ENCODE measurements around the gene ANKS1B.

The ANKS1B gene

DNA sequence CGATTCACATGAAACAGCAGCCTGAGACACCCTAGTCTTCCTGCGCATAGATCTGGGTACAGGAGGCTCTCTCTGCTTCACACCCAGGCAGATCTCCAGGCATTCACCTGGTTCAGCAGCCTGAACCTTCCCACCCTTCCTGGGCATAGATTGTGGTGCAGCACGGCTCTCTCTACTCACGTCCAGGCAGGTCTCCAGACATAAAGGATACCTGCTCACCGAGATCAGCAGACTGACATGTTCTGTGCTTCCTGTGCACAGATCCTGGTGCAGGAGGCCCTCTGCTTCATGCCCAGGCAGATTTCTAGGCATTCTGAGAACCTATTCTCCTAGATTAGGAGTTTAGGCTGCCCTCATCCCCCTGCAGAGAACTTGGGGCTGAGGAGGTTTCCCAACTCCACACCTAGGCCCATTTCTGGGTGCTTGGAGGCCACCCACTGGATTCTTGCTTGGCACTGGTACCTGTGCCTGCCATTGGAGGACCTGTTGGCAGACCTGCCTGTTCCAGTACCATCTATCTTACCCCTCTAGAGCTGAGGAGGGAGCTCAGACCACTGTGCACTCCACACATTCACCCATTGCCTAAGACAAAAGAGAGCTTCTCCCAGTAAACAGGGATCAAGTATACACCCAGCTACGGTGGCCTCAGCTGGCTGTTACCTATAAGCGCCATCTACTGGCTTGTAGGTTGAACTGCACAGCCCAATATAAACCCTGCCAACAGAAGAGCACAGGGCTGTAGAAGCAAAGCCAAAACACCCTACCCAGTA, 365.2 kb downstream of the ANKS1B start:
- peak; percentile 13 for DNase-seq (ENCODE audit: extremely low spot score)
- TF ChIP-seq, protein P1, sequence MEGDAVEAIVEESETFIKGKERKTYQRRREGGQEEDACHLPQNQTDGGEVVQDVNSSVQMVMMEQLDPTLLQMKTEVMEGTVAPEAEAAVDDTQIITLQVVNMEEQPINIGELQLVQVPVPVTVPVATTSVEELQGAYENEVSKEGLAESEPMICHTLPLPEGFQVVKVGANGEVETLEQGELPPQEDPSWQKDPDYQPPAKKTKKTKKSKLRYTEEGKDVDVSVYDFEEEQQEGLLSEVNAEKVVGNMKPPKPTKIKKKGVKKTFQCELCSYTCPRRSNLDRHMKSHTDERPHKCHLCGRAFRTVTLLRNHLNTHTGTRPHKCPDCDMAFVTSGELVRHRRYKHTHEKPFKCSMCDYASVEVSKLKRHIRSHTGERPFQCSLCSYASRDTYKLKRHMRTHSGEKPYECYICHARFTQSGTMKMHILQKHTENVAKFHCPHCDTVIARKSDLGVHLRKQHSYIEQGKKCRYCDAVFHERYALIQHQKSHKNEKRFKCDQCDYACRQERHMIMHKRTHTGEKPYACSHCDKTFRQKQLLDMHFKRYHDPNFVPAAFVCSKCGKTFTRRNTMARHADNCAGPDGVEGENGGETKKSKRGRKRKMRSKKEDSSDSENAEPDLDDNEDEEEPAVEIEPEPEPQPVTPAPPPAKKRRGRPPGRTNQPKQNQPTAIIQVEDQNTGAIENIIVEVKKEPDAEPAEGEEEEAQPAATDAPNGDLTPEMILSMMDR (IDR thresholded peaks at IDR 0.05; ENCODE audit: control extremely low read depth, extremely low read depth, low read depth, missing control alignments) = peak; percentile 75
- CTCF ChIA-PET = interaction anchor here (0.7 to 5.3 kb wide), 21 partner anchors 8 to 585 kb away, joined by 3 to 90 read pairs (median 4); no protein-coding TSS in a partner anchor
- POLR2A ChIA-PET = no interaction called here

DNA sequence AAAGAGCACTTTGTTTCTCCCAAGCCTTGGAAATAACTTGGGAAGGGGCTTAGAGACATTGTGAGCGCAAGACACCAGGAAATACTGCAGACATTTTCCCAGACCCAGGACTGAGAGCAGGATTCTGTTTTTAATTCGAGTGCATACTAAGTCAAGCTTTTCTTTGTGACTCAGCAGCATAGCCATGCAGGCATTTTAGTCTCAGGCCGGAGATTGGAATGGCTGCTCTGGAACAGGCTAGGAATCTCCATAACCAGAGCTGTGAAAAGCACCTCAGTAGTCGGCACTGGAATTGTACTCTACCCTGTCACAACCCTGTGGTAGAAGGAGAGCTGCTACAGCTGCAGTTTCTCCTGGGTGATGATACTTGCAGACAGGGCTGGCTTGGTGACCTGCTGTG, 366.1 kb downstream of the ANKS1B start:
- TF ChIP-seq, protein P1 (IDR thresholded peaks at IDR 0.05; ENCODE audit: control extremely low read depth, extremely low read depth, low read depth, missing control alignments) = no peak
- ChIA-PET POLR2A (no interaction called here), CTCF (interaction anchor here (0.9 to 5.3 kb wide), 6 partner anchors 18 to 582 kb away, joined by 3 to 90 read pairs (median 3); no protein-coding TSS in a partner anchor)
- DNase-seq (ENCODE audit: extremely low spot score) = no peak

DNA sequence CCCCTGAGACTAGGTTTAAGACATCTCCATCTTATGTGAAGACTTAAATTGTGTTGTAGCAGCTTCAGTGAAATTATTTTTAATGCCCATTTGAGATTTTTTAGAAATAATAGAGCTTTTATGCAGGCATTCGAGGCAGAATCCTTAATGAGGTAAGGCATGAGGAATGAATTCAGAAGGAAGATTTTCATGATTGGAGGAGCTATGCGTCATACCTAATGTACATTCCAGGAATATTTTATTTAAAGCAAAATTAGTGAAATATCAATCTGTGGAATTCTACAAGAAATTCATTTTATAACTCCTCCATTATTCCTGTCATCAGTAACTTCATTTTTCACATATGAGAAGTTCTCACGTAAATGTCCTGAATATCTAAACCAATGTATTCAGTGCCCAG, 373.1 kb downstream of the ANKS1B start:
- TF ChIP-seq, protein P1 (IDR thresholded peaks at IDR 0.05; ENCODE audit: control extremely low read depth, extremely low read depth, low read depth, missing control alignments) = no peak
- ChIA-PET CTCF (interaction anchor here (2.1 to 2.9 kb wide), 2 partner anchors 9 to 14 kb away, joined by 8 to 18 read pairs; no protein-coding TSS in a partner anchor), POLR2A (no interaction called here)
- no peak for DNase-seq (ENCODE audit: extremely low spot score)

DNA sequence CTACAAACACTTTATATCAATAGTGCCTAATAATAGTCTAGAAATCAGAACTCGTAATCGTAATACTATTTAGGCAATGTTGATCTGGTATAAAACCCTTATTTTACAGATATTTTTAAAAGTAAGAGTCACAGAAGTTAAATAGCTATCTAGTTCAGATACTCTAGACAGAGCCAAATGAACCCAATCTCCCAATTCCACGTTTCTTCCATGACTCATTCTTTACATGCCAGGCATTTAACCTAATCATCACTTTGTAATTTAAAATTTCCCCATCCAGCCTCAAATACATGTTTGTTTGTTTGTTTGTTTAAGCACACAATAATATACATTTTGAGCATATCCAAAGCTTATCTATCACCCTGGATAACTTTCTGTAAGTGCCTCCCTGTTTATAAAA, 373.6 kb downstream of the ANKS1B start:
- TF ChIP-seq, protein P1 (IDR thresholded peaks at IDR 0.05; ENCODE audit: control extremely low read depth, extremely low read depth, low read depth, missing control alignments) = no peak
- POLR2A ChIA-PET = no interaction called here
- DNase-seq (ENCODE audit: extremely low spot score) = no peak
- CTCF ChIA-PET = interaction anchor here (2.1 to 2.9 kb wide), 2 partner anchors 9 to 13 kb away, joined by 8 to 18 read pairs; no protein-coding TSS in a partner anchor

DNA sequence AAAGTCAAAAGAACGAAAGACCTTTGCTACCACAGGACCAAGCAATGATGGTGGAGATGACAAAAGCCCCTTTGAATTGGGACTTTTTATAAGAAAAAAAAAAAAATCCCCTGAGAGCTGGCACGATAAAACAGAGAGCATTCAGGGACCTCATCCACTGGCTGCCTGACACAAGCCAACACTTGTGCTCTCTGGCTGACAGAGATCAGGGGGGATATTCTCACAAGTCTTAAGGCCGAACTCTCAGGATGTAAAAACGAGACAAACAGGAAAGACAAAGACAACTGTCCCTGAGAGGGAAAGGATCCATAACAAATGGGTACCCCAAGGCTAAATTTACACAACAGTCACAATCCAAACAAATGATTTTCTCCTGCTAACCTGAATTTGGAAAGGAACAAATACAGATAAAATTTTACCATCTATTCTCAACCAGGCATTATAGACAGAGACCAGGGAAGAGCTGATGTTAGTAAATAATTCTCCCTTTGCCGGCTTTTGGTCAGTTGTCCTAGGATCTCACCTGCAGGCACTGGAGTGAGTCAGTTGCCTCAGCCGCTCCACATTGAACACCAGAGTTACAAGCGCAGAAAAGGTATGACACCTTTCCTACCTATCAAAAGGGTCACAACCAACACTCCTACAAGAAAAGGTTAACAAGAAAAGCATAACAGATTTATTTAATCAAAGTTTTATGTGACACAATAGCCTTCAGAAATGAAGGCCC, 375.1 kb downstream of the ANKS1B start:
- CTCF ChIA-PET = no interaction called here
- TF ChIP-seq, protein P1 (IDR thresholded peaks at IDR 0.05; ENCODE audit: control extremely low read depth, extremely low read depth, low read depth, missing control alignments) = no peak
- POLR2A ChIA-PET = no interaction called here
- no peak for DNase-seq (ENCODE audit: extremely low spot score)

DNA sequence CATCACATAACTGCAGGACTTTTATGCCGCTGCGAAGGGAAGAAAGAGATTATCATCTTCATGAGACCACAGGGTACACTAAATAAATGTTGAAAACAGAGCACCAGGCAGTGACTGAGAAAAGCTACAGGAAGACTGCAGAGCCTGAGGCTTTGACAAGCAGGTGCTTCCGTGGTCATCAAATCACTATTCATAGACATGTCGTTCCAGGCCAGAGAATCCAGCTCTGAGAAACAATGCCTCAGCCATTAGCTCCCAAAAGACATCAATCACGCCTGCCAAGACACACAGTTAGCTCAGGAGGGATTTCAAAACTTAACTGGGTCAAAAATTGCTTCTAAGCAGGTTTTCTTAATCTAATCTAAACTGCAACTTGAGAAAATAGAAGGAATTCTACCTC, 384.3 kb downstream of the ANKS1B start:
- ChIA-PET POLR2A (no interaction called here), CTCF (interaction anchor here (1.0 to 1.3 kb wide), 4 partner anchors 15 to 210 kb away, joined by 3 to 5 read pairs (median 4); no protein-coding TSS in a partner anchor)
- no peak for DNase-seq (ENCODE audit: extremely low spot score)
- TF ChIP-seq, protein P1 (IDR thresholded peaks at IDR 0.05; ENCODE audit: control extremely low read depth, extremely low read depth, low read depth, missing control alignments) = no peak

Data from GM10248 (cell line).